HG03135 (cell line): Measurements from ENCODE around the gene POU4F2.

Source experiments
- ATAC-seq: cut with Tn5 transposase; IDR thresholded peaks from one replicate; pipeline ENCODE4 v1.9.1; 2021; ENCODE audit warnings: mild to moderate bottlenecking, moderate library complexity; ENCODE audit not compliant: unreplicated experiment

Gene POU4F2

GRCh38 chr4:146638786-146639505, at the start of gene POU4F2:
Gene POU4F2 (plus strand): TSS chr4:146638893. CDS start chr4:146639141, 248 bp downstream.
- no peak for ATAC-seq

GRCh38 chr4:146590801-146591200, 47.9 kb upstream of the POU4F2 start:
- no peak for ATAC-seq

GRCh38 chr4:146592019-146592418, 46.7 kb upstream of the POU4F2 start:
- no peak for ATAC-seq

GRCh38 chr4:146632770-146633470, 5.8 kb upstream of the POU4F2 start:
- ATAC-seq = no peak

GRCh38 chr4:146633471-146633800, 5.3 kb upstream of the POU4F2 start:
- ATAC-seq = no peak

GRCh38 chr4:146634825-146635224, 3.9 kb upstream of the POU4F2 start:
- no peak for ATAC-seq

- ATAC-seq = no peak
Observed at GRCh38 chr4:146637621-146638332, 916 bp upstream of the POU4F2 start.

GRCh38 chr4:146638333-146638785, 334 bp upstream of the POU4F2 start:
- ATAC-seq = no peak

GRCh38 chr4:146639506-146639932, 826 bp downstream of the POU4F2 start:
- no peak for ATAC-seq

- ATAC-seq = no peak
Observed at GRCh38 chr4:146640021-146640464, 1.4 kb downstream of the POU4F2 start.

GRCh38 chr4:146640465-146641061, 1.9 kb downstream of the POU4F2 start:
- no peak for ATAC-seq

- ATAC-seq = no peak
Observed at GRCh38 chr4:146641762-146642161, 3.1 kb downstream of the POU4F2 start.

GRCh38 chr4:146643812-146644401, 5.2 kb downstream of the POU4F2 start:
- no peak for ATAC-seq

- ATAC-seq = no peak
Observed at GRCh38 chr4:146645921-146646320, 7.2 kb downstream of the POU4F2 start.

GRCh38 chr4:146646593-146647325, 8.1 kb downstream of the POU4F2 start:
- no peak for ATAC-seq

GRCh38 chr4:146647615-146648460, 9.1 kb downstream of the POU4F2 start:
- ATAC-seq = no peak

- no peak for ATAC-seq
Observed at GRCh38 chr4:146648461-146648783, 9.7 kb downstream of the POU4F2 start.

- ATAC-seq = no peak
Observed at GRCh38 chr4:146649232-146649631, 10.5 kb downstream of the POU4F2 start.

GRCh38 chr4:146650034-146650433, 11.3 kb downstream of the POU4F2 start:
- ATAC-seq = no peak
